Measurements from ENCODE around the gene SHISA6. TPM values are rescaled to one million over a fixed set of nuclear protein-coding genes. Genes with fewer than 3 reads are reported as not detected.

Gene SHISA6
- total and polyA plus RNA-seq, 7 donors, result 0.22 to 1.8 (median 0.40) TPM

- no peaks in the 10 kb centered on the region for H3K9me3 ChIP-seq
- TF ChIP-seq CTCF (IDR thresholded peaks at IDR 0.05), result no peak
- intact Hi-C loops (cut with DNase I), result no loop called here
- WGBS, 3 donors, result 62 to 63% (median 62%) methylated on average over 3 of the region's 3 CpGs
- no peak overlapping the region for H3K4me3 ChIP-seq
- H3K27ac ChIP-seq, result no peak overlapping the region
- H3K36me3 ChIP-seq (ENCODE audit: insufficient read depth in 1 of 2, low read depth in 1 of 2), result no peaks in the 10 kb centered on the region
- no peaks in the 10 kb centered on the region for H3K27me3 ChIP-seq (ENCODE audit: insufficient read depth in 3 of 3, low read length in 2 of 3)
- DNase-seq (no peak), ATAC-seq (no peak)
- no peaks in the 10 kb centered on the region for H3K4me1 ChIP-seq
Observed at GRCh38 chr17:11578998-11579397, 338.0 kb downstream of the SHISA6 start.

- Histone ChIP-seq H3K36me3 (ENCODE audit: insufficient read depth in 1 of 2, low read depth in 1 of 2) (no peaks in the 10 kb centered on the region), H3K27me3 (ENCODE audit: insufficient read depth in 3 of 3, low read length in 2 of 3) (no peaks in the 10 kb centered on the region), H3K4me3 (no peak overlapping the region), H3K9me3 (no peaks in the 10 kb centered on the region), H3K27ac (no peak overlapping the region), H3K4me1 (no peaks in the 10 kb centered on the region)
- intact Hi-C loops (cut with DNase I), result loop anchor here in 1 of 2 donors (10.0 kb wide), 1 partner anchor 54 kb away; no protein-coding TSS in a partner anchor
- 85 to 91% (median 88%) methylated on average over 3 of the region's 3 CpGs for WGBS, 3 donors
- ATAC-seq (no peak), DNase-seq (no peak)
- TF ChIP-seq CTCF (IDR thresholded peaks at IDR 0.05), result no peak
Observed at GRCh38 chr17:11580677-11581076, 339.7 kb downstream of the SHISA6 start.

- H3K27ac ChIP-seq, result no peak overlapping the region
- H3K4me1 ChIP-seq, result no peaks in the 10 kb centered on the region
- 79 to 91% (median 80%) methylated on average over 5 of the region's 5 CpGs for WGBS, 3 donors
- no peak for ATAC-seq
- no peak overlapping the region for H3K4me3 ChIP-seq
- no peaks in the 10 kb centered on the region for H3K9me3 ChIP-seq
- H3K36me3 ChIP-seq (ENCODE audit: insufficient read depth in 1 of 2, low read depth in 1 of 2), result no peaks in the 10 kb centered on the region
- no peaks in the 10 kb centered on the region for H3K27me3 ChIP-seq (ENCODE audit: insufficient read depth in 3 of 3, low read length in 2 of 3)
- DNase-seq, result no peak
- intact Hi-C loops (cut with DNase I), result loop anchor here in 1 of 2 donors (10.0 kb wide), 1 partner anchor 53 kb away; no protein-coding TSS in a partner anchor
- no peak for TF ChIP-seq CTCF (IDR thresholded peaks at IDR 0.05)
Observed at GRCh38 chr17:11582217-11582616, 341.2 kb downstream of the SHISA6 start.

- no peaks in the 10 kb centered on the region for H3K4me1 ChIP-seq
- WGBS, 3 donors, result 82 to 91% (median 85%) methylated on average over 8 to 9 of the region's 9 CpGs
- no peak for TF ChIP-seq CTCF (IDR thresholded peaks at IDR 0.05)
- DNase-seq (no peak), ATAC-seq (no peak)
- H3K27ac ChIP-seq, result no peak overlapping the region
- H3K27me3 ChIP-seq (ENCODE audit: insufficient read depth in 3 of 3, low read length in 2 of 3), result no peaks in the 10 kb centered on the region
- no peak overlapping the region for H3K4me3 ChIP-seq
- H3K9me3 ChIP-seq, result no peaks in the 10 kb centered on the region
- H3K36me3 ChIP-seq (ENCODE audit: insufficient read depth in 1 of 2, low read depth in 1 of 2), result no peaks in the 10 kb centered on the region
- intact Hi-C loops (cut with DNase I), result loop anchor here in 1 of 2 donors (10.0 kb wide), 1 partner anchor 51 kb away; no protein-coding TSS in a partner anchor
Observed at GRCh38 chr17:11583306-11583992, 342.4 kb downstream of the SHISA6 start.
